GM18511 (cell line): ENCODE results near the gene DCAF8.
"Not testable (repeated sequence)": the region's sequence is repeated elsewhere in the genome, so short reads cannot be mapped to it uniquely, and the experiment has no call there.

Source experiments
- ATAC-seq: cut with Tn5 transposase; IDR thresholded peaks from one replicate; pipeline ENCODE4 v1.9.1; 2021; ENCODE audit warnings: mild to moderate bottlenecking, moderate library complexity; ENCODE audit not compliant: unreplicated experiment

DCAF8 gene

GRCh38 chr1:160261893-160262794 lies at the start of gene DCAF8:
TSS of gene DCAF8 (minus strand) at chr1:160262549. CDS start at chr1:160244008, 18,541 bp downstream.
- ATAC-seq: peak; percentile 87

GRCh38 chr1:160309571-160309970 lies 47.2 kb upstream of the DCAF8 start:
- ATAC-seq: no peak

GRCh38 chr1:160309185-160309557 lies 46.8 kb upstream of the DCAF8 start:
- no peak for ATAC-seq

GRCh38 chr1:160308451-160309184 lies 46.3 kb upstream of the DCAF8 start:
- ATAC-seq: no peak

- ATAC-seq: no peak
Measured at GRCh38 chr1:160307118-160307791, 44.9 kb upstream of the DCAF8 start.

GRCh38 chr1:160300173-160300572 lies 37.8 kb upstream of the DCAF8 start:
- no peak for ATAC-seq

GRCh38 chr1:160296036-160296435 lies 33.7 kb upstream of the DCAF8 start:
- no peak for ATAC-seq

- no peak for ATAC-seq
Measured at GRCh38 chr1:160293020-160293968, 30.9 kb upstream of the DCAF8 start.

GRCh38 chr1:160291248-160292220 lies 29.2 kb upstream of the DCAF8 start:
- ATAC-seq: peak; percentile 72

GRCh38 chr1:160287769-160288168 lies 25.4 kb upstream of the DCAF8 start:
- not testable (repeated sequence) for ATAC-seq

- no peak for ATAC-seq
Measured at GRCh38 chr1:160285506-160285905, 23.2 kb upstream of the DCAF8 start.

GRCh38 chr1:160284782-160285344 lies 22.5 kb upstream of the DCAF8 start, which contains the start of gene PEX19:
TSS of gene PEX19 (minus strand) at chr1:160285133. CDS start at chr1:160285124, 9 bp downstream.
- peak; percentile 99 for ATAC-seq

GRCh38 chr1:160284220-160284781 lies 22.0 kb upstream of the DCAF8 start:
- ATAC-seq: peak; percentile 31

GRCh38 chr1:160282807-160283206 lies 20.5 kb upstream of the DCAF8 start:
- no peak for ATAC-seq

GRCh38 chr1:160277987-160278386 lies 15.6 kb upstream of the DCAF8 start:
- no peak for ATAC-seq

GRCh38 chr1:160277330-160277729 lies 15.0 kb upstream of the DCAF8 start:
- no peak for ATAC-seq

- no peak for ATAC-seq
Measured at GRCh38 chr1:160271025-160271424, 8.7 kb upstream of the DCAF8 start.

GRCh38 chr1:160267284-160267991 lies 5.1 kb upstream of the DCAF8 start:
- no peak for ATAC-seq
